Measurements from ENCODE around the gene ABCA6. TPM values are rescaled to one million over a fixed set of nuclear protein-coding genes. Genes with fewer than 3 reads are reported as not detected.
"Not testable (repeated sequence)": the region's sequence is repeated elsewhere in the genome, so short reads cannot be mapped to it uniquely, and the experiment has no call there.

ABCA6 gene
- total and polyA plus RNA-seq, 4 donors = 7.8 to 200 (median 35.7) TPM

- Histone ChIP-seq H3K4me1 (ENCODE audit: control insufficient read depth in 1 of 2, insufficient read depth in 2 of 2, low read length in 2 of 2) (no peaks in the 10 kb centered on the region), H3K27me3 (ENCODE audit: control insufficient read depth in 1 of 2, insufficient read depth in 2 of 2, low read length in 1 of 2) (no peaks in the 10 kb centered on the region), H3K4me3 (ENCODE audit: low read length in 2 of 2) (no peak overlapping the region), H3K9me3 (ENCODE audit: control insufficient read depth, low read length) (no peaks in the 10 kb centered on the region), H3K36me3 (ENCODE audit: control insufficient read depth in 1 of 2, insufficient read depth in 2 of 2, low read length in 1 of 2) (no peaks in the 10 kb centered on the region), H3K27ac (ENCODE audit: low read depth in 1 of 2, low read length in 2 of 2) (no peak overlapping the region)
- WGBS, 2 donors = 72 to 86% methylated on average over 4 of the region's 4 CpGs
- intact Hi-C loops (cut with DNase I) = no loop called here
- DNase-seq (no peak), ATAC-seq (ENCODE audit: low FRiP score) (no peak)
Measured at GRCh38 chr17:69090365-69090764, 51.3 kb downstream of the ABCA6 start.

- Histone ChIP-seq H3K27me3 (ENCODE audit: control insufficient read depth in 1 of 2, insufficient read depth in 2 of 2, low read length in 1 of 2) (no peaks in the 10 kb centered on the region), H3K9me3 (ENCODE audit: control insufficient read depth, low read length) (no peaks in the 10 kb centered on the region), H3K4me1 (ENCODE audit: control insufficient read depth in 1 of 2, insufficient read depth in 2 of 2, low read length in 2 of 2) (no peaks in the 10 kb centered on the region), H3K4me3 (ENCODE audit: low read length in 2 of 2) (no peak overlapping the region), H3K27ac (ENCODE audit: low read depth in 1 of 2, low read length in 2 of 2) (no peak overlapping the region), H3K36me3 (ENCODE audit: control insufficient read depth in 1 of 2, insufficient read depth in 2 of 2, low read length in 1 of 2) (no peaks in the 10 kb centered on the region)
- ATAC-seq (ENCODE audit: low FRiP score) (no peak), DNase-seq (no peak)
- intact Hi-C loops (cut with DNase I) = no loop called here
- 80% methylated on average over 4 of the region's 4 CpGs for WGBS, 2 donors
Measured at GRCh38 chr17:69088643-69089200, 53.0 kb downstream of the ABCA6 start.

GRCh38 chr17:69086641-69087040, 55.1 kb downstream of the ABCA6 start:
- 89 to 94% methylated on average over 1 of the region's 1 CpG for WGBS, 2 donors
- Histone ChIP-seq H3K4me3 (ENCODE audit: low read length in 2 of 2) (no peak overlapping the region), H3K9me3 (ENCODE audit: control insufficient read depth, low read length) (peaks cover 3% of the 10 kb centered on the region), H3K4me1 (ENCODE audit: control insufficient read depth in 1 of 2, insufficient read depth in 2 of 2, low read length in 2 of 2) (no peaks in the 10 kb centered on the region), H3K27ac (ENCODE audit: low read depth in 1 of 2, low read length in 2 of 2) (no peak overlapping the region), H3K27me3 (ENCODE audit: control insufficient read depth in 1 of 2, insufficient read depth in 2 of 2, low read length in 1 of 2) (no peaks in the 10 kb centered on the region), H3K36me3 (ENCODE audit: control insufficient read depth in 1 of 2, insufficient read depth in 2 of 2, low read length in 1 of 2) (no peaks in the 10 kb centered on the region)
- ATAC-seq (ENCODE audit: low FRiP score) = no peak
- DNase-seq = no peak
- intact Hi-C loops (cut with DNase I) = no loop called here

GRCh38 chr17:69084911-69085310, 56.8 kb downstream of the ABCA6 start:
- Histone ChIP-seq H3K4me3 (ENCODE audit: low read length in 2 of 2) (no peak overlapping the region), H3K27ac (ENCODE audit: low read depth in 1 of 2, low read length in 2 of 2) (no peak overlapping the region), H3K36me3 (ENCODE audit: control insufficient read depth in 1 of 2, insufficient read depth in 2 of 2, low read length in 1 of 2) (no peaks in the 10 kb centered on the region), H3K27me3 (ENCODE audit: control insufficient read depth in 1 of 2, insufficient read depth in 2 of 2, low read length in 1 of 2) (no peaks in the 10 kb centered on the region), H3K9me3 (ENCODE audit: control insufficient read depth, low read length) (peaks cover 3% of the 10 kb centered on the region), H3K4me1 (ENCODE audit: control insufficient read depth in 1 of 2, insufficient read depth in 2 of 2, low read length in 2 of 2) (no peaks in the 10 kb centered on the region)
- ATAC-seq (ENCODE audit: low FRiP score) (no peak), DNase-seq (no peak)
- intact Hi-C loops (cut with DNase I) = no loop called here
- 43 to 46% methylated on average over 13 of the region's 13 CpGs for WGBS, 2 donors

- Histone ChIP-seq H3K27ac (ENCODE audit: low read depth in 1 of 2, low read length in 2 of 2) (no peak overlapping the region), H3K9me3 (ENCODE audit: control insufficient read depth, low read length) (peaks cover 3% of the 10 kb centered on the region), H3K4me1 (ENCODE audit: control insufficient read depth in 1 of 2, insufficient read depth in 2 of 2, low read length in 2 of 2) (no peaks in the 10 kb centered on the region), H3K27me3 (ENCODE audit: control insufficient read depth in 1 of 2, insufficient read depth in 2 of 2, low read length in 1 of 2) (no peaks in the 10 kb centered on the region), H3K4me3 (ENCODE audit: low read length in 2 of 2) (no peak overlapping the region), H3K36me3 (ENCODE audit: control insufficient read depth in 1 of 2, insufficient read depth in 2 of 2, low read length in 1 of 2) (no peaks in the 10 kb centered on the region)
- intact Hi-C loops (cut with DNase I) = no loop called here
- WGBS, 2 donors = 84 to 87% methylated on average over 2 of the region's 2 CpGs
- ATAC-seq (ENCODE audit: low FRiP score) (no peak), DNase-seq (no peak)
Measured at GRCh38 chr17:69082696-69083095, 59.0 kb downstream of the ABCA6 start.

- intact Hi-C loops (cut with DNase I) = no loop called here
- Histone ChIP-seq H3K27ac (ENCODE audit: low read depth in 1 of 2, low read length in 2 of 2) (no peak overlapping the region), H3K27me3 (ENCODE audit: control insufficient read depth in 1 of 2, insufficient read depth in 2 of 2, low read length in 1 of 2) (no peaks in the 10 kb centered on the region), H3K4me3 (ENCODE audit: low read length in 2 of 2) (no peak overlapping the region), H3K9me3 (ENCODE audit: control insufficient read depth, low read length) (peaks cover 3% of the 10 kb centered on the region), H3K4me1 (ENCODE audit: control insufficient read depth in 1 of 2, insufficient read depth in 2 of 2, low read length in 2 of 2) (no peaks in the 10 kb centered on the region), H3K36me3 (ENCODE audit: control insufficient read depth in 1 of 2, insufficient read depth in 2 of 2, low read length in 1 of 2) (no peaks in the 10 kb centered on the region)
- no peak for DNase-seq
- no peak for ATAC-seq (ENCODE audit: low FRiP score)
Measured at GRCh38 chr17:69078864-69079263, 62.8 kb downstream of the ABCA6 start.

- no peak for DNase-seq
- no peaks in the 10 kb centered on the region for H3K36me3 ChIP-seq (ENCODE audit: control insufficient read depth in 1 of 2, insufficient read depth in 2 of 2, low read length in 1 of 2)
- intact Hi-C loops (cut with DNase I) = no loop called here
- H3K4me1 ChIP-seq (ENCODE audit: control insufficient read depth in 1 of 2, insufficient read depth in 2 of 2, low read length in 2 of 2) = no peaks in the 10 kb centered on the region
- no peak overlapping the region for H3K27ac ChIP-seq (ENCODE audit: low read depth in 1 of 2, low read length in 2 of 2)
- ATAC-seq (ENCODE audit: low FRiP score) = no peak
- no peak overlapping the region for H3K4me3 ChIP-seq (ENCODE audit: low read length in 2 of 2)
- no peaks in the 10 kb centered on the region for H3K27me3 ChIP-seq (ENCODE audit: control insufficient read depth in 1 of 2, insufficient read depth in 2 of 2, low read length in 1 of 2)
- H3K9me3 ChIP-seq (ENCODE audit: control insufficient read depth, low read length) = no peaks in the 10 kb centered on the region
Measured at GRCh38 chr17:69075823-69076222, 65.9 kb downstream of the ABCA6 start.

GRCh38 chr17:69073392-69073791, 68.3 kb downstream of the ABCA6 start:
- DNase-seq; H3K27ac ChIP-seq (ENCODE audit: low read depth in 1 of 2, low read length in 2 of 2); H3K4me1 ChIP-seq (ENCODE audit: control insufficient read depth in 1 of 2, insufficient read depth in 2 of 2, low read length in 2 of 2); H3K36me3 ChIP-seq (ENCODE audit: control insufficient read depth in 1 of 2, insufficient read depth in 2 of 2, low read length in 1 of 2); H3K4me3 ChIP-seq (ENCODE audit: low read length in 2 of 2); H3K9me3 ChIP-seq (ENCODE audit: control insufficient read depth, low read length); H3K27me3 ChIP-seq (ENCODE audit: control insufficient read depth in 1 of 2, insufficient read depth in 2 of 2, low read length in 1 of 2); ATAC-seq (ENCODE audit: low FRiP score); intact Hi-C loops (cut with DNase I): not testable (repeated sequence)

GRCh38 chr17:69072803-69073256, 68.9 kb downstream of the ABCA6 start:
- H3K27ac ChIP-seq (ENCODE audit: low read depth in 1 of 2, low read length in 2 of 2); ATAC-seq (ENCODE audit: low FRiP score); H3K9me3 ChIP-seq (ENCODE audit: control insufficient read depth, low read length); DNase-seq; H3K4me3 ChIP-seq (ENCODE audit: low read length in 2 of 2); H3K4me1 ChIP-seq (ENCODE audit: control insufficient read depth in 1 of 2, insufficient read depth in 2 of 2, low read length in 2 of 2); H3K36me3 ChIP-seq (ENCODE audit: control insufficient read depth in 1 of 2, insufficient read depth in 2 of 2, low read length in 1 of 2); H3K27me3 ChIP-seq (ENCODE audit: control insufficient read depth in 1 of 2, insufficient read depth in 2 of 2, low read length in 1 of 2); intact Hi-C loops (cut with DNase I): not testable (repeated sequence)
- WGBS, 2 donors = 84 to 85% methylated on average over 1 of the region's 1 CpG
